Neural cell (in vitro differentiated cells): ENCODE data around the gene HMGCLL1.

ENCODE experiments used
- CTCF ChIP-seq: fragments of 450-650 bp; IDR thresholded peaks from 2 replicates; pipeline ENCODE4 v1.5.1; 2014; ENCODE audit warnings: antibody characterized with exemption, mild to moderate bottlenecking, moderate library complexity; ENCODE audit not compliant: poor library complexity, severe bottlenecking
- EP300 ChIP-seq: fragments of 450-650 bp; conservative IDR thresholded peaks from 2 replicates; pipeline ENCODE4 v1.6.1; 2014; ENCODE audit warnings: antibody characterized with exemption, mild to moderate bottlenecking, moderate library complexity; ENCODE audit not compliant: poor library complexity, severe bottlenecking
- EZH2 ChIP-seq: fragments of 200-600, 300-800 bp; shearing (Covaris generic), sonication (generic); IDR thresholded peaks from 2 replicates; pipeline ENCODE4 v1.6.1; 2014; ENCODE audit warnings: antibody characterized with exemption, low read length, borderline replicate concordance, mild to moderate bottlenecking; ENCODE audit not compliant: insufficient read depth, poor library complexity, severe bottlenecking
- MXI1 ChIP-seq: fragments of 450-650 bp; conservative IDR thresholded peaks from 2 replicates; pipeline ENCODE4 v1.6.1; 2014; ENCODE audit warnings: antibody characterized with exemption, mild to moderate bottlenecking; ENCODE audit not compliant: poor library complexity, severe bottlenecking
- POLR2AphosphoS5 ChIP-seq: IDR thresholded peaks from 2 replicates; pipeline ENCODE4 v1.6.1; 2012
- REST ChIP-seq: IDR thresholded peaks from 2 replicates; pipeline ENCODE4 v1.6.1; 2012; ENCODE audit warnings: borderline replicate concordance

- TF ChIP-seq CTCF = no peak
- TF ChIP-seq EP300 = no peak
- TF ChIP-seq POLR2AphosphoS5 = no peak
- no peak for TF ChIP-seq REST
- TF ChIP-seq EZH2 = no peak
- no peak for TF ChIP-seq MXI1
These were observed 5.8 kb upstream of the HMGCLL1 start for GRCh38 chr6:55584654-55585354.
